ENCODE data around the gene TRIM54. TPM values are rescaled to one million over a fixed set of nuclear protein-coding genes. Genes with fewer than 3 reads are reported as not detected.

TRIM54 gene
- total and polyA plus RNA-seq, 8 donors = 0.13 to 0.87 (median 0.43) TPM; not detected in 4

GRCh38 chr2:27322766-27323595 is 40.8 kb downstream of the TRIM54 start, which contains the start of gene MPV17:
Gene MPV17, minus strand, starts transcription at chr2:27323097. Its CDS starts 580 bp downstream, at chr2:27322517.
- H3K4me3 ChIP-seq = peak within 1 kb of the TSS; percentile 74 to 82 (median 76)
- no peaks in the 10 kb centered on the region for H3K9me3 ChIP-seq
- 0 to 2% (median 1%) methylated on average over 38 to 39 of the region's 39 CpGs for WGBS, 5 donors
- peak; percentile 93 to 98 for DNase-seq
- peak; percentile 90 to 98 (median 92) for TF ChIP-seq POLR2AphosphoS5 (IDR thresholded peaks at IDR 0.05)
- TF ChIP-seq EP300 (IDR thresholded peaks at IDR 0.05) = no peak
- no peak for TF ChIP-seq CTCF (IDR thresholded peaks at IDR 0.05)
- TF ChIP-seq POLR2A (IDR thresholded peaks at IDR 0.05) = peak in 1 of 4 donors; percentile 78
- H3K4me1 ChIP-seq = peaks cover 12 to 31% (median 28%) of the 10 kb centered on the region in 4 donors
- intact Hi-C loops (cut with DNase I; ENCODE audit: low total_unique reads) = no loop called here
- H3K36me3 ChIP-seq = peaks cover 15 to 33% (median 26%) of the 10 kb centered on the region in 4 donors
- no peaks in the 10 kb centered on the region for H3K27me3 ChIP-seq
- H3K27ac ChIP-seq = peak within 1 kb of the TSS; percentile 95 to 99 (median 96)

- Histone ChIP-seq H3K27ac (peak overlapping the region; percentile 95 to 99 (median 96)), H3K4me3 (peak overlapping the region; percentile 74 to 82 (median 76)), H3K36me3 (peaks cover 23 to 35% (median 31%) of the 10 kb centered on the region in 4 donors), H3K4me1 (peaks cover 12 to 31% (median 28%) of the 10 kb centered on the region in 4 donors), H3K9me3 (no peaks in the 10 kb centered on the region), H3K27me3 (no peaks in the 10 kb centered on the region)
- peak in 1 of 2 donors; percentile 57 for DNase-seq
- intact Hi-C loops (cut with DNase I; ENCODE audit: low total_unique reads) = no loop called here
- no peak for TF ChIP-seq EP300 (IDR thresholded peaks at IDR 0.05)
- peak in 1 of 4 donors; percentile 5 for TF ChIP-seq POLR2A (IDR thresholded peaks at IDR 0.05)
- no peak for TF ChIP-seq POLR2AphosphoS5 (IDR thresholded peaks at IDR 0.05)
- TF ChIP-seq CTCF (IDR thresholded peaks at IDR 0.05) = no peak
- 9 to 16% (median 10%) methylated on average over 5 of the region's 5 CpGs for WGBS, 5 donors
Observed at GRCh38 chr2:27323596-27324285, 41.5 kb downstream of the TRIM54 start.

GRCh38 chr2:27324720-27325119 is 42.5 kb downstream of the TRIM54 start:
- intact Hi-C loops (cut with DNase I; ENCODE audit: low total_unique reads) = no loop called here
- WGBS, 5 donors = 87 to 96% (median 93%) methylated on average over 5 of the region's 5 CpGs

More at GRCh38 chr2:27324720-27325119, 42.5 kb downstream of the TRIM54 start:
- H3K4me3 ChIP-seq = no peak overlapping the region
- TF ChIP-seq CTCF (IDR thresholded peaks at IDR 0.05) (no peak), POLR2AphosphoS5 (IDR thresholded peaks at IDR 0.05) (no peak), POLR2A (IDR thresholded peaks at IDR 0.05) (no peak), EP300 (IDR thresholded peaks at IDR 0.05) (no peak)
- no peaks in the 10 kb centered on the region for H3K9me3 ChIP-seq
- H3K27me3 ChIP-seq = no peaks in the 10 kb centered on the region
- peaks cover 29 to 45% (median 41%) of the 10 kb centered on the region in 4 donors for H3K36me3 ChIP-seq
- peaks cover 12 to 31% (median 28%) of the 10 kb centered on the region in 4 donors for H3K4me1 ChIP-seq
- DNase-seq = no peak
- H3K27ac ChIP-seq = no peak overlapping the region

Data from stomach (tissue), 9 donors.